Activated CD4-positive, alpha-beta memory T cell treated with anti-CD3 and anti-CD28 coated beads for 36 hours (primary cell): Measurements from ENCODE around the gene B3GAT2. TPM values are rescaled to one million over a fixed set of nuclear protein-coding genes. Genes with fewer than 3 reads are reported as not detected.

Experiments
- CTCF ChIA-PET: fragments of 350-600 bp; sonication (Branson Sonifier 250); formaldehyde crosslinking; loops from one replicate; lab custom pipeline; 2021; ENCODE audit warnings: antibody characterized with exemption, inconsistent platforms; lab: Charles Lee
- POLR2A ChIA-PET: fragments of 350-600 bp; sonication (Branson Sonifier 250); formaldehyde crosslinking; loops from one replicate; lab custom pipeline; 2021; ENCODE audit warnings: antibody characterized with exemption; lab: Charles Lee
- DNase-seq: peaks from one replicate; pipeline ENCODE4 v3.0.0-alpha.2; 2020
- H3K27ac Mint-ChIP-seq: one replicate; pipeline ENCODE4 v1.8.0; 2021; ENCODE audit warnings: mixed read lengths
- H3K27me3 Mint-ChIP-seq: one replicate; pipeline ENCODE4 v1.8.0; 2021; ENCODE audit warnings: mixed read lengths
- H3K36me3 Mint-ChIP-seq: one replicate; pipeline ENCODE4 v1.8.0; 2021; ENCODE audit warnings: mixed read lengths
- H3K4me1 Mint-ChIP-seq: one replicate; pipeline ENCODE4 v1.8.0; 2021; ENCODE audit warnings: low read depth, mixed read lengths
- H3K4me3 Mint-ChIP-seq: one replicate; pipeline ENCODE4 v1.8.0; 2021; ENCODE audit warnings: mild to moderate bottlenecking, mixed read lengths
- H3K9me3 Mint-ChIP-seq: one replicate; pipeline ENCODE4 v1.8.0; 2021; ENCODE audit warnings: mixed read lengths
- intact Hi-C: fragments of 100-400 bp; cut with micrococcal nuclease; formaldehyde crosslinking; loops from one replicate; pipeline ENCODE4 v1.15.1; 2023
- total RNA-seq, 2 experiments: library from RNA; stranded (reverse); gene quantifications; one replicate each; pipeline ENCODE4 v1.2.3, GENCODE V29; 2021

The B3GAT2 gene
- total RNA-seq, 2 experiments from 2014 or later, result 0.05 TPM

DNA sequence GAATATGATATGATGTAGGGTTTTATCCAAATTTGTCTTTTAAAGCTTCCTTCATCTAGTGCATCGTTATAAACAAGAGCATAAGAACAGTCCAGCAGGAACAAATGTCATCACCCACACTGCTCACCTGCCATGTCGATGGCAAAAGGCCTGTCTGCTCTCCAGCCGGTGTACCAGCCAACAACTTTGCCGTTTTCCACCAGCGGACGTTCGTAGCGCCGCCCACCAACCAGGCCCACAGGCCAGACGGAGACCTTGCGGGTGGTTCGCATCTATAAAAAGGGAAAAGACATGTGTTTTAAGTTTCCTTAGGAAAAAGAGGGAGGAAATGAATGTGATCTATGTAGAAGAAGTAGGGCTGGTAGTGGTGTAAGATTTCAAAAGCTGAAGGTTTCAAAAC, 62.9 kb downstream of the B3GAT2 start:
- H3K27me3 Mint-ChIP-seq, result no peaks in the 10 kb centered on the region
- CTCF ChIA-PET, result interaction anchor here (1.0 to 2.6 kb wide), 2 partner anchors 10 to 62 kb away, joined by 3 to 8 read pairs; no protein-coding TSS in a partner anchor
- H3K9me3 Mint-ChIP-seq, result no peaks in the 10 kb centered on the region
- H3K27ac Mint-ChIP-seq, result no peak overlapping the region
- no peaks in the 10 kb centered on the region for H3K36me3 Mint-ChIP-seq
- POLR2A ChIA-PET, result no interaction called here
- DNase-seq, result no peak
- intact Hi-C loops, result no loop called here
- H3K4me3 Mint-ChIP-seq, result no peak overlapping the region
- H3K4me1 Mint-ChIP-seq, result no peaks in the 10 kb centered on the region

- intact Hi-C loops, result no loop called here
- POLR2A ChIA-PET, result no interaction called here
- no peak overlapping the region for H3K4me3 Mint-ChIP-seq
- H3K4me1 Mint-ChIP-seq, result no peaks in the 10 kb centered on the region
- no peak overlapping the region for H3K27ac Mint-ChIP-seq
- H3K36me3 Mint-ChIP-seq, result no peaks in the 10 kb centered on the region
- CTCF ChIA-PET, result interaction anchor here (5.8 kb wide), 1 partner anchor 180 kb away, joined by 152 read pairs; no protein-coding TSS in a partner anchor
- peaks cover 2% of the 10 kb centered on the region for H3K27me3 Mint-ChIP-seq
- no peak for DNase-seq
- no peaks in the 10 kb centered on the region for H3K9me3 Mint-ChIP-seq
These were observed 67.6 kb downstream of the B3GAT2 start for GRCh38 chr6:70889270-70889669.

- intact Hi-C loops, result no loop called here
- Mint-ChIP-seq H3K4me1 (no peaks in the 10 kb centered on the region), H3K9me3 (no peaks in the 10 kb centered on the region), H3K36me3 (no peaks in the 10 kb centered on the region), H3K27ac (no peak overlapping the region), H3K4me3 (no peak overlapping the region), H3K27me3 (peaks cover 5% of the 10 kb centered on the region)
- DNase-seq, result no peak
- ChIA-PET POLR2A (no interaction called here), CTCF (interaction anchor here (0.9 to 5.8 kb wide), 5 partner anchors 8 to 184 kb away, joined by 3 to 152 read pairs (median 17); no protein-coding TSS in a partner anchor)
These were observed 70.2 kb downstream of the B3GAT2 start for GRCh38 chr6:70886661-70887060.

DNA sequence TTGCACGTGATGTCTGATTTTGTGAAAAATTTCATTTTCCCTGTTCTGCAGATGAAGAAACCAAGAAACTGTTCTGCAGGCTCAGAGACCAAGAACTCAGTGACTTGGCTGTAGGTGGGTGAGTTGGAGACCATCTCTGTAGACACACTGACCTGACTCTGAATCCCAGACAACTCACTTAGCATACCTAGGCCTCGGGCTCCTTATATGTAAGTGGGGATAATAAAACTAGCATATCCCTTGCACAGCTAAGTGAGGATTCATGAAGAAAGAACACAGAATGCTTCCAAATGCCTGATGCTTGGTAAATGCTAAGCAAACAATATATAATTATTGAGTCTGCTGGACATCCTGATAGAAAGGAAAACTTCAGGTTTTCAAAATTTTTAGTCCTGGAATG, 70.8 kb downstream of the B3GAT2 start:
- Mint-ChIP-seq H3K4me3 (no peak overlapping the region), H3K36me3 (no peaks in the 10 kb centered on the region), H3K9me3 (no peaks in the 10 kb centered on the region), H3K27ac (no peak overlapping the region), H3K4me1 (no peaks in the 10 kb centered on the region), H3K27me3 (peaks cover 5% of the 10 kb centered on the region)
- ChIA-PET CTCF (interaction anchor here (1.5 to 5.8 kb wide), 7 partner anchors 12 to 365 kb away, joined by 4 to 152 read pairs (median 20); partner anchors contain the start of gene B3GAT2), POLR2A (no interaction called here)
- intact Hi-C loops, result no loop called here
- no peak for DNase-seq

GRCh38 chr6:70884074-70884983, 72.5 kb downstream of the B3GAT2 start:
- Mint-ChIP-seq H3K4me3 (no peak overlapping the region), H3K9me3 (no peaks in the 10 kb centered on the region), H3K27me3 (peaks cover 13% of the 10 kb centered on the region), H3K4me1 (no peaks in the 10 kb centered on the region), H3K27ac (no peak overlapping the region), H3K36me3 (no peaks in the 10 kb centered on the region)
- peak; percentile 64 for DNase-seq
- CTCF ChIA-PET, result interaction anchor here (0.6 to 5.8 kb wide), 45 partner anchors 8 to 665 kb away, joined by 3 to 152 read pairs (median 4); partner anchors contain the start of genes B3GAT2 and SDHAF4
- intact Hi-C loops, result loop anchor here (1.0 to 5.0 kb wide), 5 partner anchors 128 to 662 kb away; no protein-coding TSS in a partner anchor
- POLR2A ChIA-PET, result no interaction called here

- Mint-ChIP-seq H3K9me3 (no peaks in the 10 kb centered on the region), H3K4me1 (no peaks in the 10 kb centered on the region), H3K36me3 (no peaks in the 10 kb centered on the region), H3K4me3 (no peak overlapping the region), H3K27me3 (peaks cover 13% of the 10 kb centered on the region), H3K27ac (no peak overlapping the region)
- intact Hi-C loops, result no loop called here
- DNase-seq, result no peak
- POLR2A ChIA-PET, result no interaction called here
- CTCF ChIA-PET, result interaction anchor here (1.2 to 1.4 kb wide), 2 partner anchors 76 to 172 kb away, joined by 3 to 9 read pairs; no protein-coding TSS in a partner anchor
These were observed 77.4 kb downstream of the B3GAT2 start for GRCh38 chr6:70879496-70879895.

DNA sequence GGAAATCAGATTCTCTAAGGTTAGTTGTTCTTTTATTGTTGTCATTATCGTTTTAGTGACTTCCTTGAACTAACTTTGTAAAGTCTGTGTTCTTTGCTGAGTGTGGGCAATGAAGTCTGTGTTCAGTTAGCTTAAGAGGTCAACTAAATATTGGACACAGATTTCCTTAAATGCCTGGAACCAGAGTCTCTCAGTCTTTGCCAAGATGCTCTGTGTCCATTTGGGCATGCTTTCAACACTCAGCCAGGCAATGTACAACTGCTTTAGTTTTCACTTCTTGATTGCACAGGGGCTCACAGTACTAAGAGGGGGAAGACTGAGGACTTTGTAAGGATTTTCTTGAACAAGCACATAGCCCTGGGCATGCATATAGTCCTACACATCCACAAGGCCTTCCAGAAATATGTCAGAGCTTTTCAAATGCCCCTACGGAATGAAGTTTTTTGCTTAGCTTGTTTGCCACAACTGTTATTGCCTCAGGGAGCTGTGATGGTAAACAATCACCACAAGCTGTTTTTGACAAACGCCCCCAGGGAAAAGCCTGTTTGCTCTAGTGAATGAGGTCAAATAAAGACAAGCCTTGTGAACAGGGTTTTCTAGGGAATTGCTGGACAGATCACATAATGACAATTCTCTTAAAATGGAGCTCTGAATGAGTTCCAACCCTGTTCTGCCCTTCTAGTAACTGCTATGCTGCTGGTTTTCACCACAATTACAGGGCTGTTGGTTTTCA, 82.5 kb downstream of the B3GAT2 start:
- Mint-ChIP-seq H3K4me3 (no peak overlapping the region), H3K4me1 (no peaks in the 10 kb centered on the region), H3K9me3 (peaks cover 21% of the 10 kb centered on the region), H3K27ac (no peak overlapping the region), H3K27me3 (peaks cover 3% of the 10 kb centered on the region), H3K36me3 (peaks cover 5% of the 10 kb centered on the region)
- ChIA-PET CTCF (interaction anchor here (0.5 to 2.6 kb wide), 2 partner anchors 11 to 147 kb away, joined by 3 to 17 read pairs; no protein-coding TSS in a partner anchor), POLR2A (no interaction called here)
- DNase-seq, result no peak
- intact Hi-C loops, result no loop called here

DNA sequence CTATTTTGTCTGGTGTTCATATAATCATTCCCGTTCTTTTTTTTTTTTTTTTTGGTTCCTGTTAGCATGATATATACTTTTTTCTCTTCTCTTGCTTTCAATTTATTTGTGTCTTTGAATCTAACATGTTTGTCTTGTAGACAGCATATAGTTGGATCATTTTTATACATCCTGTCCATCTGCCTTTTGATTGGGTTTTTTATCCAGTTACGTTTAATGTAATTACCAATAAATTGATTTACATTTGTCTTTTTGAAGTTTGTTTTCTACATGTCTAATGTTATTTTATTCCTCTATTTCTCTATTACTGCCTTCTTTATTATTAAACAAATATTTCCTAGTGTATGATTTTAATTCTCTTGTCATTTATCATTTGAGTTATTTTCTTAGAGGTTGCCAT, 84.4 kb downstream of the B3GAT2 start:
- peaks cover 21% of the 10 kb centered on the region for H3K9me3 Mint-ChIP-seq
- peaks cover 5% of the 10 kb centered on the region for H3K36me3 Mint-ChIP-seq
- no peaks in the 10 kb centered on the region for H3K27me3 Mint-ChIP-seq
- CTCF ChIA-PET, result no interaction called here
- POLR2A ChIA-PET, result no interaction called here
- DNase-seq, result no peak
- no peak overlapping the region for H3K4me3 Mint-ChIP-seq
- intact Hi-C loops, result no loop called here
- H3K27ac Mint-ChIP-seq, result no peak overlapping the region
- H3K4me1 Mint-ChIP-seq, result no peaks in the 10 kb centered on the region

- CTCF ChIA-PET, result interaction anchor here (1.2 kb wide), 1 partner anchor 20 kb away, joined by 3 read pairs; no protein-coding TSS in a partner anchor
- intact Hi-C loops, result no loop called here
- no peak for DNase-seq
- no peak overlapping the region for H3K27ac Mint-ChIP-seq
- no peak overlapping the region for H3K4me3 Mint-ChIP-seq
- H3K4me1 Mint-ChIP-seq, result peaks cover 3% of the 10 kb centered on the region
- peaks cover 11% of the 10 kb centered on the region for H3K36me3 Mint-ChIP-seq
- H3K9me3 Mint-ChIP-seq, result peaks cover 2% of the 10 kb centered on the region
- POLR2A ChIA-PET, result no interaction called here
- no peaks in the 10 kb centered on the region for H3K27me3 Mint-ChIP-seq
These were observed 92.5 kb downstream of the B3GAT2 start for GRCh38 chr6:70864401-70864800.

DNA sequence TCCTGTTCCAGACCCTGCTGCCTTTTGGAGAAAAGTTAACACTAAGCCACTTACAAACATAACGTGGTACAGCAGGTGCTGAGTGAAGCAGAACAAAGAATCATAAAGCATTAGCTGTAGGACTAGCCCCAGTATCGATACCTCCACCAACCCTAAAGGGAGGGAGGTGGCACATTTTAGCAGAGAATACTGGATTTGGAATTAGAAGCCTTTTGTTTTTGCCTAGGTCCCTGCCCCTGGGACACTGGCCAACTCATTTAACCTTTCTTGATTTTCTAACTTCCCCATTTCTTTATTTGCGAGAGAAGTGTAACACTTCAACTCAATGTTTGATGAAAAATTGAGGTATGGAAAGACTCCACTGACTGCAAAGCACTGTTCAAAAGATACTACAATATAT, 93.5 kb downstream of the B3GAT2 start:
- ChIA-PET POLR2A (no interaction called here), CTCF (no interaction called here)
- peaks cover 13% of the 10 kb centered on the region for H3K36me3 Mint-ChIP-seq
- no peak overlapping the region for H3K27ac Mint-ChIP-seq
- H3K9me3 Mint-ChIP-seq, result peaks cover 2% of the 10 kb centered on the region
- H3K4me3 Mint-ChIP-seq, result no peak overlapping the region
- intact Hi-C loops, result no loop called here
- H3K4me1 Mint-ChIP-seq, result peaks cover 3% of the 10 kb centered on the region
- DNase-seq, result no peak
- no peaks in the 10 kb centered on the region for H3K27me3 Mint-ChIP-seq

GRCh38 chr6:70860920-70861319, 95.9 kb downstream of the B3GAT2 start:
- Mint-ChIP-seq H3K27me3 (no peaks in the 10 kb centered on the region), H3K4me3 (no peak overlapping the region), H3K4me1 (peaks cover 3% of the 10 kb centered on the region), H3K36me3 (peaks cover 14% of the 10 kb centered on the region), H3K9me3 (no peaks in the 10 kb centered on the region), H3K27ac (no peak overlapping the region)
- no peak for DNase-seq
- ChIA-PET POLR2A (no interaction called here), CTCF (interaction anchor here (1.3 kb wide), 1 partner anchor 95 kb away, joined by 3 read pairs; no protein-coding TSS in a partner anchor)
- intact Hi-C loops, result no loop called here

DNA sequence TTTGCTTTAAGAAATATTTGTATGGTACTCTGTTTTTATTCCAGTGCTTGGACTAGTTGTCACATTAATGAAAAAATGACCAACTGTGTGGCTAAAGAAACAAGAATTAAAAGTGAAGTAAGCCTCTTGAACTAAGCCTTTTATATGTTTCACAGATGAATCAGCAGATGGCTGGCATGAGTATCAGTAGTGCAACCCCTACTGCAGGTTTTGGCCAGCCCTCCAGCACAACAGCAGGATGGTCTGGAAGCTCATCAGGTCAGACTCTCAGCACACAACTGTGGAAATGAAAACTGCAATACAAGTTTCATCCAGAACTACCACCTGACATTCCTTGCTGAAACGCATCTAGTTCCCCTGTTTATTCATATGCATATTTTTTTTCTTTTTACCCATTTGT, 96.8 kb downstream of the B3GAT2 start:
- ChIA-PET CTCF (no interaction called here), POLR2A (no interaction called here)
- no peak for DNase-seq
- intact Hi-C loops, result no loop called here
- Mint-ChIP-seq H3K27ac (no peak overlapping the region), H3K36me3 (peaks cover 15% of the 10 kb centered on the region), H3K4me1 (peaks cover 3% of the 10 kb centered on the region), H3K27me3 (no peaks in the 10 kb centered on the region), H3K4me3 (no peak overlapping the region), H3K9me3 (no peaks in the 10 kb centered on the region)
